ENCODE measurements around the gene ATRIP.

Gene ATRIP

DNA sequence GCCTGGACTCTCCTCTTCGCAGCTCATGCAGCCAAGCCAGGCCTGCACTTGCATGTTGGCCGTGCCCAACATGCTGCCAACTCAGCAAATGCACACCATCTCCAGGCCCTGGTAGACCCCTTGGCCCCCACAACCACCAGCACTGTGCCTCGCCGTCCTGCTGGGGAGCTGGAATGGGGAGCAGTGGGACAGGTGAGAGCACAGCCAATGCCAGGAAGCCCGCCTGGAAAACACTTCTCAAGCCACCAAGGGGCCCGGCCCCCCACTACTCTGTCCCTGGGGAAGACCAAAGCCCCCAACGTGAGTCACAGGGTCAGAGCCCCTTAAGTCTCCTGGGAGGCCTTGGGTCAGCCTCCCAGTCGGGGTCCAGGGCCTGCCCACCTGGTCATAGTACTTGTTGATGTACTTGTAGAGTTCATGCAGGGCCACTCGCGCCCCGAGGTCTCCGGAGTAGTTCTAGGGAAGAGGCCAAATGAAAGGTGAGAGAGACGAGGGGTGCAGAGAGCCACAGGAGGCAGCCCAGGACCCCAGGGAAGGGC, 41.1 kb upstream of the ATRIP start:
- Histone ChIP-seq H3K79me1 (replicated peaks; ENCODE audit: low read length, poor library complexity, severe bottlenecking) (no peaks in the 10 kb centered on the region), H2BK15ac (ENCODE audit: low read depth, poor library complexity, severe bottlenecking) (no peak overlapping the region), H3K4me1 (ENCODE audit: control insufficient read depth, insufficient read depth, low read depth, low read length) (peaks cover 6% of the 10 kb centered on the region), H4K8ac (ENCODE audit: low read length) (no peak overlapping the region), H3K27ac (ENCODE audit: low read length, poor library complexity, severe bottlenecking) (no peak overlapping the region), H2AFZ (ENCODE audit: low read depth, low read length) (no peak overlapping the region), H2BK12ac (ENCODE audit: low read length in 2 of 2) (no peak overlapping the region), H3K9me3 (ENCODE audit: control insufficient read depth, low read length) (no peaks in the 10 kb centered on the region), H4K91ac (ENCODE audit: low read length) (no peak overlapping the region), H3K14ac (ENCODE audit: low read length in 2 of 2) (no peak overlapping the region), H2BK120ac (ENCODE audit: low read depth, low read length) (no peak overlapping the region), H3K36me3 (ENCODE audit: control insufficient read depth in 1 of 2, insufficient read depth in 2 of 2, low read depth in 1 of 2, low read length in 2 of 2) (peaks cover 60 to 78% of the 10 kb centered on the region in 2 experiments), H2BK5ac (ENCODE audit: low read depth, low read length, poor library complexity, severe bottlenecking) (no peak overlapping the region), H3K4me3 (ENCODE audit: insufficient read depth in 1 of 2, low read depth in 1 of 2, low read length in 2 of 2) (no peak overlapping the region), H3K27me3 (ENCODE audit: control insufficient read depth in 1 of 2, insufficient read depth in 1 of 2, low read length in 2 of 2) (no peaks in the 10 kb centered on the region), H3K23ac (ENCODE audit: low read length in 2 of 2) (peak overlapping the region in 1 of 2 experiments; percentile 23), H3K18ac (ENCODE audit: low read depth in 1 of 2, low read length in 2 of 2) (no peak overlapping the region), H3K4ac (ENCODE audit: low read depth in 1 of 2, low read length in 2 of 2) (no peak overlapping the region), H2AK5ac (ENCODE audit: low read length, severe bottlenecking) (no peak overlapping the region), H3K4me2 (ENCODE audit: low read length, poor library complexity, severe bottlenecking) (no peak overlapping the region), H3K9ac (ENCODE audit: low read length) (no peak overlapping the region)
- 95% methylated on average over 11 of the region's 13 CpGs for WGBS
- DNase-seq = no peak

DNA sequence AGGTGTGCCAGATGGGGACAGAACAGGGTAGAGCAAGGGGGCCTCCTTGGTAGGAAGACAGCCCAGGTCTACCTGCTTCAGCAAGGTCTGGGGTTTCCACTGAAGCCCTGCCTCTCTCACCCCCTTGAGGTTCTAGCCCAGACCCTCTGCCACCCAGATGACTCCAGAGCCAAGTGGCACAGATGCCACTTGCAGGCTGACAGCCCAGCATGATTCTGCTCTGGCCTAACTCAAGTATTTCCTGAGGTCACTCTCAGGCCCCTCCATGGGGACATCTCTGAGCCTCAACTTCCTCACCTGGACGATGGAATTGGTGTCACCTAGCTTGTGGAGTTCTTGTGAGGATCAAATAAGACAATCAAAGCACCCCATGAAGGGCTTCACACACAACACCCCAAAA, 40.6 kb upstream of the ATRIP start:
- Histone ChIP-seq H2AFZ (ENCODE audit: low read depth, low read length) (no peak overlapping the region), H3K4me3 (ENCODE audit: insufficient read depth in 1 of 2, low read depth in 1 of 2, low read length in 2 of 2) (no peak overlapping the region), H2BK15ac (ENCODE audit: low read depth, poor library complexity, severe bottlenecking) (no peak overlapping the region), H3K23ac (ENCODE audit: low read length in 2 of 2) (no peak overlapping the region), H3K36me3 (ENCODE audit: control insufficient read depth in 1 of 2, insufficient read depth in 2 of 2, low read depth in 1 of 2, low read length in 2 of 2) (peaks cover 66 to 84% of the 10 kb centered on the region in 2 experiments), H4K8ac (ENCODE audit: low read length) (no peak overlapping the region), H3K9ac (ENCODE audit: low read length) (no peak overlapping the region), H3K4me1 (ENCODE audit: control insufficient read depth, insufficient read depth, low read depth, low read length) (peaks cover 6% of the 10 kb centered on the region), H3K14ac (ENCODE audit: low read length in 2 of 2) (no peak overlapping the region), H3K9me3 (ENCODE audit: control insufficient read depth, low read length) (no peaks in the 10 kb centered on the region), H2AK5ac (ENCODE audit: low read length, severe bottlenecking) (no peak overlapping the region), H3K79me1 (replicated peaks; ENCODE audit: low read length, poor library complexity, severe bottlenecking) (no peaks in the 10 kb centered on the region), H3K18ac (ENCODE audit: low read depth in 1 of 2, low read length in 2 of 2) (no peak overlapping the region), H3K4me2 (ENCODE audit: low read length, poor library complexity, severe bottlenecking) (no peak overlapping the region), H3K4ac (ENCODE audit: low read depth in 1 of 2, low read length in 2 of 2) (no peak overlapping the region), H4K91ac (ENCODE audit: low read length) (no peak overlapping the region), H2BK5ac (ENCODE audit: low read depth, low read length, poor library complexity, severe bottlenecking) (no peak overlapping the region), H2BK120ac (ENCODE audit: low read depth, low read length) (no peak overlapping the region), H2BK12ac (ENCODE audit: low read length in 2 of 2) (no peak overlapping the region), H3K27ac (ENCODE audit: low read length, poor library complexity, severe bottlenecking) (no peak overlapping the region), H3K27me3 (ENCODE audit: control insufficient read depth in 1 of 2, insufficient read depth in 1 of 2, low read length in 2 of 2) (no peaks in the 10 kb centered on the region)
- DNase-seq = no peak
- 100% methylated on average over 1 of the region's 1 CpG for WGBS

DNA sequence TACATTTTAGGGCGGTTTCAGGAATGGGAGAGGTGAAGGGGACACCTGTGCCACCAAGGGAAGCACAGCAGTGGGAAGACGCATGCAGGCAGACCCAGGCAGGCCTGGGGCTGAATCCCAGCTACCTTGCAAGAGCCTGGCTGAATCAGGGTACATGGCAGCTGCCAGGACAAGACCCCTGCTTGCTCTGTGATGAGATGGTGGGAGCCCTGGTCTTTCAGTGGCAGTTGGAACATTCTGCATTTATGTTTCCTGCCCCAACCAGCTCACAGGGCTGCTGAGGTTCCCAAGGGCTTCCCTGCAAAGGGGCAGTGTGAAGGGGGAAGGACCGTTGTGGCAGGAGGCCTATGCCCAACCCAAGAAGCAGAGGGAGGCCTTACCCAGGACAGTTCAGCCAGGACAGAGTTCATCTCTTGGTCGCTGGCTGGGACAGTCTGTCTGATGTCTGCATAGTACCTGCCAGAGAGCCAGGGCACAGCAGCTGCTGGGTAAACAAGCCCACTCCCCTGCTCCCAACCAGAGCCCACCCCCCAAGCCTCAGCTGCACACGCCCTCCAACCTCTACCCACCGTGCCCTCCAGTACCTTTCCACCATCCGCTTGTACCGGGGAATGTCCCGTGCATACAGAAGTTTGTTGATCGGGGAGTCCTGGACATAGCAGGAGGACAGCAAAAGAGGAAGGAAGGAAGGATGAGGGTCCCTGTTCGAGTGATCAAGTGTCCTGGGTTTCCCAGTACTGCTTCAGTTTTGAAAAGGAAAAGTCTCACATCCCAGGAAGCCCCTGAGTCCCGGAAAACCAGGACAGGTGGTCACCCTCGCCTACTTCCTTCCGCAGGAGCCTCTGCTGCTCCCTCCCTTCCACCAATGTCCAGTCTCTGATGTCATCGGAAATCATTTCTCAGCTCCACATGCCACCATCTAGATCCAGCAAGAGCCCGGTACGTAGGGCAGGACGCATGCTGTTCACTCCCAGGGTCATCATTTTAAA, 39.8 kb upstream of the ATRIP start:
- no peak overlapping the region for H2BK120ac ChIP-seq (ENCODE audit: low read depth, low read length)
- H3K4me1 ChIP-seq (ENCODE audit: control insufficient read depth, insufficient read depth, low read depth, low read length) = peaks cover 3% of the 10 kb centered on the region
- no peaks in the 10 kb centered on the region for H3K9me3 ChIP-seq (ENCODE audit: control insufficient read depth, low read length)
- H3K36me3 ChIP-seq (ENCODE audit: control insufficient read depth in 1 of 2, insufficient read depth in 2 of 2, low read depth in 1 of 2, low read length in 2 of 2) = peaks cover 73 to 91% of the 10 kb centered on the region in 2 experiments
- H4K91ac ChIP-seq (ENCODE audit: low read length) = no peak overlapping the region
- no peak overlapping the region for H3K27ac ChIP-seq (ENCODE audit: low read length, poor library complexity, severe bottlenecking)
- H2BK12ac ChIP-seq (ENCODE audit: low read length in 2 of 2) = no peak overlapping the region
- H2AFZ ChIP-seq (ENCODE audit: low read depth, low read length) = no peak overlapping the region
- H2BK5ac ChIP-seq (ENCODE audit: low read depth, low read length, poor library complexity, severe bottlenecking) = no peak overlapping the region
- no peak overlapping the region for H2AK5ac ChIP-seq (ENCODE audit: low read length, severe bottlenecking)
- no peak overlapping the region for H4K8ac ChIP-seq (ENCODE audit: low read length)
- H3K4me2 ChIP-seq (ENCODE audit: low read length, poor library complexity, severe bottlenecking) = no peak overlapping the region
- no peak overlapping the region for H2BK15ac ChIP-seq (ENCODE audit: low read depth, poor library complexity, severe bottlenecking)
- no peak overlapping the region for H3K14ac ChIP-seq (ENCODE audit: low read length in 2 of 2)
- no peak overlapping the region for H3K4ac ChIP-seq (ENCODE audit: low read depth in 1 of 2, low read length in 2 of 2)
- H3K27me3 ChIP-seq (ENCODE audit: control insufficient read depth in 1 of 2, insufficient read depth in 1 of 2, low read length in 2 of 2) = no peaks in the 10 kb centered on the region
- no peak overlapping the region for H3K23ac ChIP-seq (ENCODE audit: low read length in 2 of 2)
- no peak for DNase-seq
- H3K79me1 ChIP-seq (replicated peaks; ENCODE audit: low read length, poor library complexity, severe bottlenecking) = no peaks in the 10 kb centered on the region
- 92% methylated on average over 17 of the region's 18 CpGs for WGBS
- H3K4me3 ChIP-seq (ENCODE audit: insufficient read depth in 1 of 2, low read depth in 1 of 2, low read length in 2 of 2) = no peak overlapping the region
- no peak overlapping the region for H3K9ac ChIP-seq (ENCODE audit: low read length)
- no peak overlapping the region for H3K18ac ChIP-seq (ENCODE audit: low read depth in 1 of 2, low read length in 2 of 2)

DNA sequence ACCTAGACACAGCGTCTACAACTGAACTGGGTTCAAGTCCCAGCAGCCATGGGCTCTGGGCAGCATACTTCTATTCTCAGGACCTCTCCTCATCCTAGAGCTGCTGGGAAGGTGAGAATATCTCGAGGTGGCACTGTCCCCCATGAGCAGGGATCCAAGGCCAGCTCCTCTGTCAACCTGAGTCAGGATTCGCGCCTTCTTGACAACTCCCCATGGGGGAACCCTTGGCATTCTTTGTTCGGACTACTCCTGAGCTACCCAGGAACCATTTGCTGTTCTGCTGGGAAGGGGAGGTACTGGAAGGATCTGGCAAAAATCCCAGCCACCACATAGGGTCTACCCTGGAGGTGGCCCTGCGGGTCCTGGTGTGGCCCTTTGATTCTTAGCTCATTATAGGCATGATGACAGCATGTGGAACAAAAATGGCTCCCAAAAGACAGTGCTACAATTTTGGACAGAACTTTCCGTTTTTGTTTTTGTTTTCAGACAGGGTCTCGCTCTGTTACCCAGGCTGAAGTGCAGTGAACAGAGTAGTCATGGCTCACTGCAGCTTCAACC, 38.9 kb upstream of the ATRIP start:
- 92% methylated on average over 8 of the region's 8 CpGs for WGBS
- H2AK5ac ChIP-seq (ENCODE audit: low read length, severe bottlenecking) = no peak overlapping the region

More for the DNA sequence above, 38.9 kb upstream of the ATRIP start:
- peaks cover 82 to 97% of the 10 kb centered on the region in 2 experiments for H3K36me3 ChIP-seq (ENCODE audit: control insufficient read depth in 1 of 2, insufficient read depth in 2 of 2, low read depth in 1 of 2, low read length in 2 of 2)
- no peaks in the 10 kb centered on the region for H3K4me1 ChIP-seq (ENCODE audit: control insufficient read depth, insufficient read depth, low read depth, low read length)
- H2BK15ac ChIP-seq (ENCODE audit: low read depth, poor library complexity, severe bottlenecking) = no peak overlapping the region
- no peak overlapping the region for H3K14ac ChIP-seq (ENCODE audit: low read length in 2 of 2)
- no peaks in the 10 kb centered on the region for H3K27me3 ChIP-seq (ENCODE audit: control insufficient read depth in 1 of 2, insufficient read depth in 1 of 2, low read length in 2 of 2)
- no peak overlapping the region for H4K91ac ChIP-seq (ENCODE audit: low read length)
- H3K4ac ChIP-seq (ENCODE audit: low read depth in 1 of 2, low read length in 2 of 2) = no peak overlapping the region
- no peaks in the 10 kb centered on the region for H3K9me3 ChIP-seq (ENCODE audit: control insufficient read depth, low read length)
- H3K4me2 ChIP-seq (ENCODE audit: low read length, poor library complexity, severe bottlenecking) = no peak overlapping the region
- no peaks in the 10 kb centered on the region for H3K79me1 ChIP-seq (replicated peaks; ENCODE audit: low read length, poor library complexity, severe bottlenecking)
- H2BK12ac ChIP-seq (ENCODE audit: low read length in 2 of 2) = no peak overlapping the region
- no peak overlapping the region for H3K4me3 ChIP-seq (ENCODE audit: insufficient read depth in 1 of 2, low read depth in 1 of 2, low read length in 2 of 2)
- no peak overlapping the region for H4K8ac ChIP-seq (ENCODE audit: low read length)
- no peak overlapping the region for H3K18ac ChIP-seq (ENCODE audit: low read depth in 1 of 2, low read length in 2 of 2)
- no peak for DNase-seq
- H2AFZ ChIP-seq (ENCODE audit: low read depth, low read length) = no peak overlapping the region
- no peak overlapping the region for H2BK120ac ChIP-seq (ENCODE audit: low read depth, low read length)
- H2BK5ac ChIP-seq (ENCODE audit: low read depth, low read length, poor library complexity, severe bottlenecking) = no peak overlapping the region
- H3K9ac ChIP-seq (ENCODE audit: low read length) = no peak overlapping the region
- H3K23ac ChIP-seq (ENCODE audit: low read length in 2 of 2) = no peak overlapping the region
- no peak overlapping the region for H3K27ac ChIP-seq (ENCODE audit: low read length, poor library complexity, severe bottlenecking)
